ENCODE results near the gene ZBTB20.
A peak's percentile ranks its signal among the peaks of the same experiment; 100 is the strongest.

The ZBTB20 gene

GRCh38 chr3:115100806-115101205 is 46.3 kb downstream of the ZBTB20 start:
- no peak for TF ChIP-seq CTCF (IDR thresholded peaks at IDR 0.05; ENCODE audit: low read depth, low read length, missing control alignments)
- no peak for DNase-seq (ENCODE audit: low read depth)
- no peak overlapping the region; the same call in 1 of the 2 replicates for H3K4me3 ChIP-seq (ENCODE audit: low read depth, low read length)

GRCh38 chr3:115099986-115100571 is 47.0 kb downstream of the ZBTB20 start:
- no peak for TF ChIP-seq CTCF (IDR thresholded peaks at IDR 0.05; ENCODE audit: low read depth, low read length, missing control alignments)
- peak; percentile 13 for DNase-seq (ENCODE audit: low read depth)
- peak overlapping the region; percentile 40 for H3K4me3 ChIP-seq (ENCODE audit: low read depth, low read length)

GRCh38 chr3:115099134-115099985 is 47.7 kb downstream of the ZBTB20 start:
- DNase-seq (ENCODE audit: low read depth), result no peak
- no peak for TF ChIP-seq CTCF (IDR thresholded peaks at IDR 0.05; ENCODE audit: low read depth, low read length, missing control alignments)
- H3K4me3 ChIP-seq (ENCODE audit: low read depth, low read length), result no peak overlapping the region; the same call in 1 of the 2 replicates

GRCh38 chr3:115098354-115099073 is 48.6 kb downstream of the ZBTB20 start:
- no peak for DNase-seq (ENCODE audit: low read depth)
- no peak overlapping the region for H3K4me3 ChIP-seq (ENCODE audit: low read depth, low read length)
- no peak for TF ChIP-seq CTCF (IDR thresholded peaks at IDR 0.05; ENCODE audit: low read depth, low read length, missing control alignments)

GRCh38 chr3:115095236-115095635 is 51.9 kb downstream of the ZBTB20 start:
- TF ChIP-seq CTCF (IDR thresholded peaks at IDR 0.05; ENCODE audit: low read depth, low read length, missing control alignments), result no peak
- no peak for DNase-seq (ENCODE audit: low read depth)
- H3K4me3 ChIP-seq (ENCODE audit: low read depth, low read length), result no peak overlapping the region

- peak; percentile 29 for DNase-seq (ENCODE audit: low read depth)
- peak; percentile 64 for TF ChIP-seq CTCF (IDR thresholded peaks at IDR 0.05; ENCODE audit: low read depth, low read length, missing control alignments)
- H3K4me3 ChIP-seq (ENCODE audit: low read depth, low read length), result no peak overlapping the region
Measured at GRCh38 chr3:115092220-115092791, 54.8 kb downstream of the ZBTB20 start.

Measured in GM12864 (cell line).